A204.1 (cell line): ENCODE results near the gene SPATS1.

Source experiments
- FAIRE-seq: peaks from 2 replicates; lab custom pipeline; 2012; peaks lifted over from hg19 to GRCh38; lab: Jason Lieb, UNC

Gene SPATS1

GRCh38 chr6:44342489-44342888 is at the start of gene SPATS1:
Gene SPATS1 (plus strand): TSS chr6:44342650. CDS start chr6:44343096, 446 bp downstream.
- FAIRE-seq: no peak

DNA sequence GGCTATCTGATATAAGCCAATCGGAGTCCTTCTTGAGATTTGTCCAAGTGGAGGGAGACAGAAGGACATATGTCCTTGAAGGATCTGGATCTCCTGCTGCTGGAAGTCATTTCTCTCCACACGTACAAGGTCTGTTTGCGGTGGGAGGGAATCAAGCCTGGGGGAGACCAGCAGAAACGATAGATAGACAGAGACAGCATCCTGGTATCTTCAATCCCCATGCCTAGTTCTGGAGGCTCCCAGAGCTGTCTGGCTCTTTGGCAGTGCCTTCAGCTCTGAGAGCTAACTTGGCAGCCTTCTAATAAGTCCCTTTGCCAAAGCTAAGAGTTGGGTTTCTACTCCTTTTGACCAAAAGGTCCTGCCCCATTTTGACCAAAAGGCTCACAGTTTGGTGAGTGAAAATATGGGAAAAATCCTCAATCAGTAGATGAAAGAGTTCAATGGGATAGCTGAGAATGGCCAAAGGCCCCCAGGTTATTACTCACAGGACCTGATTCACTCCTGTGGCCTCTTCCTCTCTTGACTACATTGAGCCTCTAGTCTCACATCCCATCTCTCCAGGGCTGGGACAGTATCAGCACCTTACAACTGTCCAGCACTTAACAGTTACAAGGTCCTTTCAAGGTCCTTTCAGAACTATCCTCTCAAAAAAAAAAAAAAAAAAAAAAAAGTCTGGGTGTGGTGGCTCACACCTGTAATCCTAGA is 49.6 kb upstream of the SPATS1 start:
- no peak for FAIRE-seq

GRCh38 chr6:44294832-44295791 is 47.3 kb upstream of the SPATS1 start:
- no peak for FAIRE-seq

DNA sequence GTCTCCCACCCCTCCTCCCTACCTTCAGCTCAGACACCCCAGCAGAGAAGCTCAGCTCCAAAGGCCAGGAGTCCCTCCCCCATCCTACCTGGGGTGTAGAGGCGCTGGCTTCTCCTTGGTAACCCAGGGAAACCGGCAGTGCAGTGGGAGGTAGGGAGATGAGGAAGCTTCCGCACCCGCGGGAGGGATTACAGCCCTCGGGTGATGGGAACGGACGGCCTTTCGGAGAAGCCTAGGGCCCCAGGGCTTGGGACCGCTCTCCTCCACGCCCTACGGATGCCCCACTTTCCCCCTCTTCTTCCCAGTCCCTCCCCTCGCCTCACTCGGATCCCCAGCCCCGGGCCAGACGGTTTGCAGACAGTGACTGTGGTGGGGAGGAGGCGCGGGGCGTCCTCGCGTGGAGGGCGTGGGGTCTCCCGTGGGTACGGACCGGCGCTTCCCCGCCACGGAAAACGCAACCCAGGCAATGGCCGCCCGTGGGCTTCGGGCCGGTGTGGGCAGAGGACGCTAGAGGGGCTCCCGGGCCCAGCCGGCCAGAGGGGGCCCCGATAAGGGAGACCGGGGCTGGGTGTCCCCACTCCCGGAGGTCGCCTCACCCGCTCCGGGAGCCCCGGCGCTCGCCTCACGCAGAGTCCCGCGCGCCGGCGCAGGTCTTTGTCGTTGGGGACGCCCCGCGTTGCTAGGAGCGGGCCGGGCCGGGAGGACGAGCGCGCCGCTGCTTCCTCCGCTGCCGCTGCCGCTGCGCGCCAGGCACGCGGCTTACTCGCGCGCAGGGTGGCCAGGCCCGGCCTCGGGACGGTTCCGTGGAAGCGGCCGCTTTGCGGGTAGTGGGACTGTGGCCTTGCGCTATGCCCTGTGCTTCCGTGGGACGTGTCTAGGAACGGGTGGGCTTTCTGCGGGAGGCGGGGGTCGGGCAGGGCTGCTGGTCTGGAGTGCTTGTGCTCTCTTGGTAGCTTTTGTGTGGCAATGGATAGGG is 45.1 kb upstream of the SPATS1 start:
- no peak for FAIRE-seq

- no peak for FAIRE-seq
These were observed 44.2 kb upstream of the SPATS1 start for GRCh38 chr6:44298055-44298803.

DNA sequence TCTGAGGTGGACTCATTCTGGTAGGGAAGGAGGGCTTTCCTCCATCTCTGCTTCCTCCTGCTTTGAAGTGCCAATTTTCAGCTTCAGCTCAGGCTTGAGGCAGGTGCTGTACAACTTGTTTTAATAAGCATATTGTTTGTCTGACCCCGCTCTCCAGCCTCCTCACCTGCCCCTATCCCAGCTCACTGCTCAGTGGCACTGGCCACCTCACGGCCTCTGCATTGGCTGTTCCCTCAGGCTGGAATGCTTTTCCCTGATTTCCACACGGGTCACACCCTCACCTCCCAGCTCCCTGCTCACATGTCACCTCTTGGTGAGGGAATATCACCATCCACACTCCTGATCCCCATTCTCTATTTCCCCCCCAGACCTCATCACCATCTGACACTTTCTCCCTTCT is 43.6 kb upstream of the SPATS1 start:
- no peak for FAIRE-seq

- FAIRE-seq: no peak
These were observed 42.1 kb upstream of the SPATS1 start for GRCh38 chr6:44300292-44300823.

DNA sequence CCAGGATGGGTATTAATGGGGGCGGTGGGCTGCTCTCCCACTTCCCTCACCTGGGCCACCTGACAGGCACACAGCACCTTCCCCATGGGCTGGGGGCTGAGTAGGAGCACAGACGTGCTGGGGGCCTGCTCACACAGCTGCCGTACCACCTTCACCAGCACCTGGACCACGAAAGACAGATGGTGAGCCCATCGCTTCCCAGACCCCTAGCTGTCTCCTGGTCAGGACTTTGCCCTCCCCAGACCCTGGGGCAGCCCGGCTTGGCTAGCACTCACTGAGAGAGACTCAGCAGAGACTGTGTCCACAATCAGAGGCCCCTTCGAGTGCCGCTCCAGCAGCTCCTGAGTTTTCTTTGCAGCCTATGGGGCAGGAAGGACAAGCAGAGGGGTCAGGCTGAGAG is 41.3 kb upstream of the SPATS1 start:
- no peak for FAIRE-seq

DNA sequence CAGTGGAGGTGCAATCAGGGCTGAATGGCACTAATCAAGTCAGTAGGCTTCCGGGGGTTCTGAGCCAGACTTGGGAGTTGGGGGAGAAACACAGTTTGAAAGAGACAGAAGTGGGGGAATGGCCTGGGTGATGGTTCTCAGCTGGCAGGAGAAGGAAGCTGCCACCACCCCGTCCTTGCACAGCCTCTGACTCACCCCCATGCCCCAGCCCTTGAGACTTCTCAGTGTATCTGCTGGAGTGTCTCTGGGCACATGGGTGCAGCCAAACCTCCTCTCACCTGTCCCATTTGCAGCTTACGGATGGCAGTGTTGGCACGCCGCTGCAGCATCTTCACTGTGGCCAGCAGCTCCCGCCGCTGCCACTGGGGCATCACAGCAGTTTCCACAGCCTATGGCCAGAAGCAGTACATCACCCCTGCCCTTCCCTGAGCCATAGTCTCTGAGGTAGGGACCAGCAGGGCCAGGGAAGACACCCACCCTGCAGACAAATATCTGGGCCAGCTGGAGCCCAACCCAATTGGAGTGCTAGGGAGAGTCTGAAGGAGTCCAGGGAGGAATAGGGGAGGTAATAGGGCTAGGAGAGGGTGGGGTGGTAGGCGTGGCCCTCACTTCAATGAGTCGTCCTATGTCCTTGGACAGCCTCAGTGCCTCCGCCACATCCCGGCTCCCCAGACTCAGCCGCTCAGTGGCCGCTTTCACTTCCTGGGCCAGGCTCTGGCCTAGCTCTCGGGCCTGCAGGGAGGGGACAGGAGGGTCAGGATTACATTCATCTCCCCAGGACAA is 40.5 kb upstream of the SPATS1 start:
- FAIRE-seq: no peak

DNA sequence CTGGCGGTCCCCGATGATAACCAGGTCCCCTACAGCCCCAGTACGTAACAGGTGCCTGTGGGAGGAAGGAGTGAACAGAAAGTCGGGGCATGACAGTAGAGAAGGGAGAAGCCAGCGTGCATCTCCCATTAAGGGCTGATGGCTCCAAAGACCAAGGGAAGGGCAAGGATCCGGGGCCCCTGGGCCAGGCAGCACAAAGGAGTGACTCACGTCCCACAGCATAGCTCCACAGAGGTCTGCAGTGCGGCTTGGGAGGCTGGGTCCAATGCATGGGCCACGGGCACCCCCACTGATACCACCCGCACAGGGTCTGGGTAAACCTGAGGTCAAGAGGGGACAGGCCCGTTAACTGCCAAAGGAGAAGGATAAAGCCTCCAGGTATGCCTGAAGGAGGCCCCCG is 39.6 kb upstream of the SPATS1 start:
- no peak for FAIRE-seq

GRCh38 chr6:44303842-44304241 is 38.6 kb upstream of the SPATS1 start:
- FAIRE-seq: no peak

GRCh38 chr6:44304282-44305199 is 37.9 kb upstream of the SPATS1 start:
- FAIRE-seq: no peak

DNA sequence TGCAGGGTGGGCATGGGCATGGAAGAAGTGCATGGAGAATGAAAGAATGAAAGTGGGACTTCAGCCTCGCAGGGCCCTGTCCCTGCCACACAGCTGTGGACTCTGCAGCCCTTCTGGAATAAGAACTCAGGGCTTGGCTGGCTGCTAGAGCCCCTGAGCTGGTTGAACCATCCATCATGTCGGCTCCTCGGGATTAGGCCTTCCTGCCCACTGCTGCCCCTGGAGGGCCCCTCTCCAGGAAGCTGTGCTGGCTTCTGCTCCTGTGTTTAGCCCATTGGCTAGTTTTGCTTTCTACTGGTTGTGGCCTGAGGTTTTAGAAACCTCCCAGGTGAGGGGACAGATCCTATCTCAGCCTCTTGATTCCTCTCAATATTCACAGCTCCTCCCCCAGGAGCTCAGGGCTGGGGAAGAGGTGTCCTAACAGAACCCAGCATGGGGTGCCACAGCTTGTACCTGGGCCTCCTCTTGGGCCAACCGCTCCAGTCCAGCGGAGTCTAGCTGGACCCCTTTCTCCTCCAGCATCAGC is 37.2 kb upstream of the SPATS1 start:
- no peak for FAIRE-seq

GRCh38 chr6:44306710-44307109 is 35.7 kb upstream of the SPATS1 start:
- no peak for FAIRE-seq

GRCh38 chr6:44307217-44307616 is 35.2 kb upstream of the SPATS1 start:
- no peak for FAIRE-seq

- FAIRE-seq: no peak
These were observed 33.4 kb upstream of the SPATS1 start for GRCh38 chr6:44309092-44309491.

DNA sequence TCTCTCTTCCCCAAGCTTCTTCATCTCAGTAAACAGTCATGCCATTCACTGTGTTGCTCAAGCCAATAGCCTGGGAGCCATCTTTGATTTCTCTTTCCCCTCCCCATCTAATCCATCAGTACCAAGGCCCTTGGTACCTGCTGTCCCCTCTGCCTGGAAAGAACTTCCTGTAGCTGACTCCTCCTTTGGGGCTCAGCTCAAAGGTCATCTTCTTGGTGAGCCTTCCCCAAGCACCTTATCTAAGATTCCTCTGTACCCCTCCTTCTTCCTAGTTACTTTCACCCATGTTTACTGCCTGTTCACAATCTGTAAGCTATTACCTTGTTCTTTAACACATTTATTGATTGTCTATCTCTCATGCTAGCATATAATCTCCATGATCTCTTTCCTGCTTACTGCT is 32.8 kb upstream of the SPATS1 start:
- FAIRE-seq: no peak

- FAIRE-seq: no peak
These were observed 32.2 kb upstream of the SPATS1 start for GRCh38 chr6:44310241-44310640.

- no peak for FAIRE-seq
These were observed 31.1 kb upstream of the SPATS1 start for GRCh38 chr6:44311304-44311703.
